HG02943 (cell line): ENCODE measurements around the gene PNPLA5.

Experiments used
- ATAC-seq: cut with Tn5 transposase; IDR thresholded peaks from one replicate; pipeline ENCODE4 v1.9.1; 2021; ENCODE audit warnings: mild to moderate bottlenecking, low read depth, moderate library complexity; ENCODE audit not compliant: unreplicated experiment

PNPLA5 gene

GRCh38 chr22:43858156-43858895 lies 33.5 kb downstream of the PNPLA5 start:
- ATAC-seq: no peak

GRCh38 chr22:43857367-43857766 lies 34.4 kb downstream of the PNPLA5 start:
- no peak for ATAC-seq

- no peak for ATAC-seq
Observed at GRCh38 chr22:43855431-43855830, 36.4 kb downstream of the PNPLA5 start.

GRCh38 chr22:43854786-43855271 lies 37.0 kb downstream of the PNPLA5 start:
- no peak for ATAC-seq

GRCh38 chr22:43854121-43854785 lies 37.6 kb downstream of the PNPLA5 start:
- no peak for ATAC-seq

- no peak for ATAC-seq
Observed at GRCh38 chr22:43853328-43853931, 38.4 kb downstream of the PNPLA5 start.

GRCh38 chr22:43852573-43853327 lies 39.1 kb downstream of the PNPLA5 start:
- ATAC-seq: no peak

GRCh38 chr22:43851979-43852307 lies 39.9 kb downstream of the PNPLA5 start:
- no peak for ATAC-seq

- no peak for ATAC-seq
Observed at GRCh38 chr22:43851058-43851978, 40.5 kb downstream of the PNPLA5 start.

GRCh38 chr22:43850529-43850928 lies 41.3 kb downstream of the PNPLA5 start:
- no peak for ATAC-seq

- no peak for ATAC-seq
Observed at GRCh38 chr22:43849731-43850130, 42.1 kb downstream of the PNPLA5 start.

GRCh38 chr22:43848366-43849171 lies 43.2 kb downstream of the PNPLA5 start:
- no peak for ATAC-seq

- no peak for ATAC-seq
Observed at GRCh38 chr22:43847376-43848289, 44.2 kb downstream of the PNPLA5 start.

- ATAC-seq: no peak
Observed at GRCh38 chr22:43846966-43847365, 44.8 kb downstream of the PNPLA5 start.

- ATAC-seq: no peak
Observed at GRCh38 chr22:43845981-43846380, 45.8 kb downstream of the PNPLA5 start.

GRCh38 chr22:43844560-43845545 lies 47.0 kb downstream of the PNPLA5 start:
- ATAC-seq: no peak
